ENCODE data around the gene PTER. TPM values are rescaled to one million over a fixed set of nuclear protein-coding genes. Genes with fewer than 3 reads are reported as not detected.

PTER gene
- total and polyA plus RNA-seq, 2 of the 13 experiments (the other 11 are each of a cell fraction or from before 2014, with no cell fraction given) = 6.1 to 6.6 TPM

GRCh38 chr10:16445770-16446469 is 9.1 kb downstream of the PTER start (continued):
- no peak for TF ChIP-seq ZHX1 (CRISPR knock-in tag; IDR thresholded peaks at IDR 0.05; ENCODE audit: low read depth)

GRCh38 chr10:16449454-16449853 is 12.6 kb downstream of the PTER start:
- ChIA-PET CTCF (ENCODE audit: low intra/inter-chr PET ratio, low total read pairs) (no interaction called here), POLR2A (no interaction called here)
- no peaks in the 10 kb centered on the region for H3K27me3 ChIP-seq (ENCODE audit: control insufficient read depth in 1 of 2, insufficient read depth in 2 of 2, low read length in 2 of 2)
- TF ChIP-seq RFXANK (CRISPR knock-in tag; IDR thresholded peaks at IDR 0.05) (no peak), MAF1 (CRISPR knock-in tag; IDR thresholded peaks at IDR 0.05; ENCODE audit: borderline replicate concordance) (no peak), TCF7L2 (IDR thresholded peaks at IDR 0.05; ENCODE audit: low read depth, low read length) (no peak), ARID5B (CRISPR knock-in tag; IDR thresholded peaks at IDR 0.05) (no peak), ZNF251 (CRISPR knock-in tag; IDR thresholded peaks at IDR 0.05) (no peak), ZSCAN30 (CRISPR knock-in tag; IDR thresholded peaks at IDR 0.05) (no peak), KMT2B (CRISPR knock-in tag; IDR thresholded peaks at IDR 0.05) (no peak), REPIN1 (CRISPR knock-in tag; IDR thresholded peaks at IDR 0.05; ENCODE audit: borderline replicate concordance, low read depth) (no peak), MED1 (CRISPR knock-in tag; IDR thresholded peaks at IDR 0.05) (no peak), ZNF644 (CRISPR knock-in tag; IDR thresholded peaks at IDR 0.05; ENCODE audit: low read depth) (no peak)
- no TSS peak for BruUV-seq (replicated peaks)
- in situ Hi-C loops (cut with HindIII; ENCODE audit: extremely low pct_ligation_motif_present, low pct_unique_long_range_greater_than_20kb) = no loop called here
- DNase-seq (ENCODE audit: low spot score) (no peak), ATAC-seq (no peak), FAIRE-seq (no peak)
- no peaks in the 10 kb centered on the region for H4K20me1 ChIP-seq (ENCODE audit: insufficient read depth, low read length)
- H3K27ac ChIP-seq (ENCODE audit: extremely low read length, insufficient read depth, low read length) = no peak overlapping the region
- H2AFZ ChIP-seq (ENCODE audit: low read length) = no peak overlapping the region
- no peaks in the 10 kb centered on the region for H3K36me3 ChIP-seq (replicated peaks in 1 of 2; ENCODE audit: control insufficient read depth in 1 of 2, insufficient read depth in 2 of 2, low read length in 2 of 2)
- intact Hi-C loops (cut with micrococcal nuclease; ENCODE audit: unreplicated experiment) = no loop called here
- no peak overlapping the region for H3K4me3 ChIP-seq (replicated peaks in 1 of 3; ENCODE audit: insufficient read depth in 1 of 3, low read depth in 2 of 3, low read length in 3 of 3)
- no peaks in the 10 kb centered on the region for H3K4me1 ChIP-seq (ENCODE audit: insufficient read depth, low read length)
- no peak overlapping the region for H3K9ac ChIP-seq (ENCODE audit: insufficient read depth, low read depth, low read length)
- no peaks in the 10 kb centered on the region for H3K79me2 ChIP-seq (ENCODE audit: insufficient read depth, low read length)
- H3K9me3 ChIP-seq (ENCODE audit: low read length) = no peaks in the 10 kb centered on the region
- 78% methylated on average over 5 of the region's 5 CpGs for WGBS (ENCODE audit: low lambda C conversion rate)
- H3K4me2 ChIP-seq (ENCODE audit: low read depth, low read length) = no peak overlapping the region
